IPS DF 4.7 (cell line): ENCODE measurements around the gene ATP5MC3.
"Not testable (repeated sequence)": the region's sequence is repeated elsewhere in the genome, so short reads cannot be mapped to it uniquely, and the experiment has no call there.

ENCODE experiments used
- DNase-seq: peaks from one replicate; pipeline ENCODE4 v3.0.0-alpha.2; 2013; ENCODE audit warnings: low spot score; ENCODE audit errors: extremely low read depth

The ATP5MC3 gene

GRCh38 chr2:175181104-175181876 is at the start of gene ATP5MC3:
TSS of gene ATP5MC3 (minus strand) at chr2:175181710. CDS start at chr2:175181393, 317 bp downstream.
- DNase-seq: peak; percentile 91

- not testable (repeated sequence) for DNase-seq
Observed at GRCh38 chr2:175228601-175229000, 47.1 kb upstream of the ATP5MC3 start.

- DNase-seq: no peak
Observed at GRCh38 chr2:175228179-175228578, 46.7 kb upstream of the ATP5MC3 start.

- DNase-seq: no peak
Observed at GRCh38 chr2:175227393-175227792, 45.9 kb upstream of the ATP5MC3 start.

- no peak for DNase-seq
Observed at GRCh38 chr2:175220075-175220474, 38.6 kb upstream of the ATP5MC3 start.

GRCh38 chr2:175218551-175218950 is 37.0 kb upstream of the ATP5MC3 start:
- no peak for DNase-seq

GRCh38 chr2:175207741-175208438 is 26.4 kb upstream of the ATP5MC3 start:
- DNase-seq: no peak

- no peak for DNase-seq
Observed at GRCh38 chr2:175206866-175207265, 25.4 kb upstream of the ATP5MC3 start.

GRCh38 chr2:175205523-175205922 is 24.0 kb upstream of the ATP5MC3 start:
- no peak for DNase-seq

- DNase-seq: no peak
Observed at GRCh38 chr2:175203621-175204496, 22.3 kb upstream of the ATP5MC3 start.

- no peak for DNase-seq
Observed at GRCh38 chr2:175195012-175195411, 13.5 kb upstream of the ATP5MC3 start.

- no peak for DNase-seq
Observed at GRCh38 chr2:175188761-175189160, 7.3 kb upstream of the ATP5MC3 start.

- DNase-seq: no peak
Observed at GRCh38 chr2:175187378-175187777, 5.9 kb upstream of the ATP5MC3 start.

GRCh38 chr2:175183674-175184073 is 2.2 kb upstream of the ATP5MC3 start:
- DNase-seq: no peak

GRCh38 chr2:175181877-175182308 is 383 bp upstream of the ATP5MC3 start:
- DNase-seq: no peak

- DNase-seq: no peak
Observed at GRCh38 chr2:175180701-175181103, 808 bp downstream of the ATP5MC3 start.

GRCh38 chr2:175176624-175177023 is 4.9 kb downstream of the ATP5MC3 start:
- DNase-seq: no peak

- no peak for DNase-seq
Observed at GRCh38 chr2:175175896-175176295, 5.6 kb downstream of the ATP5MC3 start.

- DNase-seq: no peak
Observed at GRCh38 chr2:175175320-175175719, 6.2 kb downstream of the ATP5MC3 start.

- DNase-seq: no peak
Observed at GRCh38 chr2:175170659-175171304, 10.7 kb downstream of the ATP5MC3 start.

- no peak for DNase-seq
Observed at GRCh38 chr2:175169191-175169590, 12.3 kb downstream of the ATP5MC3 start.
